ENCODE data around the gene PIP5K1B.
A peak's percentile ranks its signal among the peaks of the same experiment; 100 is the strongest.

Gene PIP5K1B

GRCh38 chr9:68780380-68780712 is 75.3 kb downstream of the PIP5K1B start:
- TF ChIP-seq CTCF (IDR thresholded peaks at IDR 0.05; ENCODE audit: extremely low read depth, missing control alignments): no peak
- no peak for DNase-seq (ENCODE audit: low spot score)

GRCh38 chr9:68780720-68781119 is 75.7 kb downstream of the PIP5K1B start:
- no peak for TF ChIP-seq CTCF (IDR thresholded peaks at IDR 0.05; ENCODE audit: extremely low read depth, missing control alignments)
- no peak for DNase-seq (ENCODE audit: low spot score)

GRCh38 chr9:68781928-68782327 is 76.9 kb downstream of the PIP5K1B start:
- TF ChIP-seq CTCF (IDR thresholded peaks at IDR 0.05; ENCODE audit: extremely low read depth, missing control alignments): no peak
- no peak for DNase-seq (ENCODE audit: low spot score)

- no peak for DNase-seq (ENCODE audit: low spot score)
- TF ChIP-seq CTCF (IDR thresholded peaks at IDR 0.05; ENCODE audit: extremely low read depth, missing control alignments): no peak
Observed at GRCh38 chr9:68782546-68782945, 77.5 kb downstream of the PIP5K1B start.

- no peak for DNase-seq (ENCODE audit: low spot score)
- no peak for TF ChIP-seq CTCF (IDR thresholded peaks at IDR 0.05; ENCODE audit: extremely low read depth, missing control alignments)
Observed at GRCh38 chr9:68785965-68786364, 80.9 kb downstream of the PIP5K1B start.

- no peak for TF ChIP-seq CTCF (IDR thresholded peaks at IDR 0.05; ENCODE audit: extremely low read depth, missing control alignments)
- DNase-seq (ENCODE audit: low spot score): no peak
Observed at GRCh38 chr9:68791169-68791568, 86.1 kb downstream of the PIP5K1B start.

- peak; percentile 29 for DNase-seq (ENCODE audit: low spot score)
- no peak for TF ChIP-seq CTCF (IDR thresholded peaks at IDR 0.05; ENCODE audit: extremely low read depth, missing control alignments)
Observed at GRCh38 chr9:68793605-68794343, 88.7 kb downstream of the PIP5K1B start.
